HG03439 (cell line): ENCODE data around the gene DENND6B.
"Not testable (repeated sequence)": the region's sequence is repeated elsewhere in the genome, so short reads cannot be mapped to it uniquely, and the experiment has no call there.

Experiments used
- ATAC-seq: cut with Tn5 transposase; IDR thresholded peaks from one replicate; pipeline ENCODE4 v1.9.1; 2021; ENCODE audit warnings: mild to moderate bottlenecking, moderate library complexity; ENCODE audit not compliant: unreplicated experiment

DENND6B gene

DNA sequence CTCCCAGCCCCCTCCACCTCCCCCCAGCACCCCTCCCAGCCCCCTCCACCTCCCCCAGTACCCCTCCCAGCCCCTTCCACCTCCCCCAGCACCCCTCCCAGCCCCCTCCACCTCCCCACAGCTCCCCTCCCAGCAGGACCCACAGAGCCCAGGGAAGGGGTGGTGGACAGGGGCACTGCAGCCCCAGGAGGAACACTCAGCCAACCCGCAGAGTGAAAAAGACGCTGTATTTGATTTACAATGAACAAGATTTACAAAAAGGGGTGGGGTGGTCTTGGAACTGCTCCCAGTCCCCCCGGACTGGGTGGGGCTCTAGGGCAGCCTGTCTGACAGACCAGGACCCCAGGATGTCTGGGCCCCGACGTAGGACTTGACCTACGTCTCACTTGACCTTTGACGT is 52.0 kb downstream of the DENND6B start:
- ATAC-seq: no peak

DNA sequence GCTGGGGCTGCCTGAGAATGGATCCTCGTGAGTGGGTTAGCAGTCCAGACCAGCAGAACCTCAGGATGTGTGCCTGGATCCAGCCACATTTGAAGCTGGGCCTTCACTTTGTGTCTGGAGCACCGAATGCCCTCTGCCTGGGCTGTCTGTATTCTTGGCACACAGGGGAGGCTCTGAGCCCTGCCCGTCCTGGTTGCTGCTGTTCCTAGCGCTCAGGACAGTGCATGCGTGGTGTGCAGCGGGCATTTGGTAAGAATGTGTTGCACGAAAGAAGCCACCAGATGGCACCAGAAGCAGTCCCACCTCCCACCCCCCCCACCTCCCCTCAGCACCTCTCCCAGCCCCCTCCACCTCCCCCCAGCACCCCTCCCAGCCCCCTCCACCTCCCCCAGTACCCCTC is 52.5 kb downstream of the DENND6B start:
- ATAC-seq: no peak

DNA sequence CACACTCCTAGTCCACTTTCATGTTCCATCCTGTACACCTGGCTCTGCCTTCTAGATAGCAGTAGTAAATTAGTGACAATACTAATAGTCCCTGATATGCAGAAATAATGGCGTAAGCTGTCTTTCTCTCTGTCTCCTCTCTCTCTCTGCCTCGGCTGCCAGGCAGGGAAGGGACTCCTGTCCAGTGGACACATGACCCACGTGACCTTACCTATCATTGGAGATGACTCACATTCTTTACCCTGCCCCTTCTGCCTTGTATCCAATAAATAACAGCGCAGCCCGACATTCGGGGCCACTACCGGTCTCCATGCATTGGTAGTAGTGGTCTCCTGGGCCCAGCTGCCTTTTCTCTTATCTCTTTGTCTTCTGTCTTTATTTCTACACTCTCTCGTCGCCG is 53.0 kb downstream of the DENND6B start:
- not testable (repeated sequence) for ATAC-seq

DNA sequence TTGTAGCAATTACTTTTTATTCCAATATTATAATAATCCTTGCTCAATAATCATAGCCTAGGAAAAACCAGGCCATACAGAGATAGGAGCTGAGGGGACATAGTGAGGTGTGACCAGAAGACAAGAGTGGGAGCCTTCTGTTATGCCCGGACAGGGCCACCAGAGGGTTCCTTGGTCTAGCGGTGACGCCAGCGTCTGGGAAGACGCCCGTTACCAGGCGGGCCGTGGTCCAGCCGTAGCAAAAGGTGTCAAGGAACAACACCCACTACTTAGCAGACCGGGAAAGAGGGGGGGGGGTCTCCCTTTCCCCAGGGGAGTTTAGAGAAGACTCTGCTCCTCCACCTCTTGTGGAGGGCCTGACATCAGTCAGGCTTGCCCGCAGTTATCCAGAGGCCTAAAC is 53.5 kb downstream of the DENND6B start:
- not testable (repeated sequence) for ATAC-seq

DNA sequence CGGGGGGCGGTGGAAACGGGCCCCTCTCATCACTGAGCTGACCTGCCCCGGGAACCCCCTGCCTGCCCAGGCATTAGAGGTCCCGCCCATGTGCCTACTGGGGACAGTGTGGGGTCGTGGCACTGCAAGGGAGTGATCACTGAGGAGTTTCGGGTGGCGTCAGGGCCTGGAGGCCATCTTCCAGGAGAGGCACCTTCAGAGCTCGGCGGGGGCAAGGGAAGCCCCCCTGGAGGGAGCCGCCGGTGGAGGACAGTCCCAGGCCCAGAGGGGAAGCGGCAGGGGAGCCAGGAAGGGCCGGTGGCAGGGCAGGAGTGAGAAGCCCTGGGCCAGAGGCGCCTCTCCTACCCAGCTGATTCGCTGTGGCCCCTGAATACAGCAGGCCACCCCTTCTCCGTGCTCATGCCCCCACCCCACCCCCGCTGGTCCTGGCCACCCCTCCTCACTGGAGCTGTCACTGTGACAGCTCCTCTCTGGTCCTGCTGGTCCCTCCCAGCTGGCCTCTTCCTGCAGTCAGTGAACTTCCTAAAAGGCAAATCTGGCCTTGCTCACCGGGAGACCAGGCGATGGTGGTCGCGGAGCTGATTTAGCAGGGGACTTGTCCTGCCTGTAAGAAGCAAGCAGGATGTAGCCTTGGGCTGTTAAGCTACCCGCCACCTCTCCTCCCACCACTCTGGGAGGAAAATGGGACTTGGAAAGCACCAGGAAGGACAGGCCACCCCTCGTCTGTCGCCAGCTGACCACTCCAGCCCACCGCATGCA is 54.6 kb downstream of the DENND6B start:
- ATAC-seq: no peak

DNA sequence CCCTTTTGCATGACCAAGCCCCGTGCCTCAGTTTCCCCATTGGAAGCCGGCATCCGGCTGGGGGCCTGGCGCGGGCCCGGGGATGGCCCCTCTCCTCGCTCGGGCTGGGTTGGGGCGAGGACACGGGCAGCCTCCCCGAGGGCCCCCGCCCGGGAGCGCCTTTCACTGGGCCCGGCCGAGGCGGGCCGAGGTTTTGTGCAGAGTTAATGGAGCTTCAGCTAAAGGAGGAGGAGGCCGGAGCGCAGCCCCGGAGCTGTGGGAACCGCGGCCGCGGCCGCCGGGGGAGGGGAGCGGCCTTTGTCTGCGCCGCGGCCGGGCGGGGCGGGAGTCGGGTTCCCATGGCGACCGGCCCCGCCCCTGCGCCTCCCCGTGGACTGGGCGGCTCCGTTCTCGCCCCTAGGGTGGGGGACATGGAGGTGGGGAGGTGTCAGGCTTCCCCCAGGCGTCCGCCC is 55.3 kb downstream of the DENND6B start:
- no peak for ATAC-seq

DNA sequence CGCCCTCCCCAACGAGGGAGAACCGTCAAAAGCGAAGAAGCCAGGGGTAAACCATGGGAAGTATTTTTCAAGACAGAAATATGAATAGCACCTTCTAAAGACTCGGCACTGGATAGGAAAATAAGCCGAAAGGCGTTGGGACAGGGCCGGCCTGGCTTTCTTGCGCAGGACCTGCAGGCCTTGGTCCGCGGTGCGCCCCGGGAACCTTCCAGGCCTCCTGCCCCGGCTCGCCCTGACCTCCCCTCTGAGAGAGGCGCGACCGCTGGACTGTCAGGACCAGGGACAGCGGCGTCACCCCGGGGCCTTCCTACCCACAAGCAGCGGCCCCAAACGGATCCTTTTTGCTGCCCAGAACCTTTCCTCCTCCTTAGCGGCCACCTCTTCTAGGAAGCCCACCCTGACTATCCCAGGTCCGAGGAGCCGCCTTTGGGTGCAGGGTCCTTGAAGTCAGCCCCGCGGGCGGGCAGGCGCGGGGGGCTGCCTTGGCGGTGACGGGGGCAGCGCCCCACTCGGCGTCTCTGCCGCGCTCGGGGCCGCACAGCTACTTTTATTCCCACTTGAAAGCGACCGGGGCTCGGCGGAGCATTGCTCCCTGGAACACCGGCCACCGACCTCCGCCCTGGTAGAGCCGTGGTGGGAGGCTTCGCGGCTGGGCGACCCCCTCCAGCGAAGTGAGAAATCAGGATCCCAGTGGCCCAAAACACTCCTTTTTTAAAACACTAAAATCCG is 56.0 kb downstream of the DENND6B start:
- no peak for ATAC-seq

DNA sequence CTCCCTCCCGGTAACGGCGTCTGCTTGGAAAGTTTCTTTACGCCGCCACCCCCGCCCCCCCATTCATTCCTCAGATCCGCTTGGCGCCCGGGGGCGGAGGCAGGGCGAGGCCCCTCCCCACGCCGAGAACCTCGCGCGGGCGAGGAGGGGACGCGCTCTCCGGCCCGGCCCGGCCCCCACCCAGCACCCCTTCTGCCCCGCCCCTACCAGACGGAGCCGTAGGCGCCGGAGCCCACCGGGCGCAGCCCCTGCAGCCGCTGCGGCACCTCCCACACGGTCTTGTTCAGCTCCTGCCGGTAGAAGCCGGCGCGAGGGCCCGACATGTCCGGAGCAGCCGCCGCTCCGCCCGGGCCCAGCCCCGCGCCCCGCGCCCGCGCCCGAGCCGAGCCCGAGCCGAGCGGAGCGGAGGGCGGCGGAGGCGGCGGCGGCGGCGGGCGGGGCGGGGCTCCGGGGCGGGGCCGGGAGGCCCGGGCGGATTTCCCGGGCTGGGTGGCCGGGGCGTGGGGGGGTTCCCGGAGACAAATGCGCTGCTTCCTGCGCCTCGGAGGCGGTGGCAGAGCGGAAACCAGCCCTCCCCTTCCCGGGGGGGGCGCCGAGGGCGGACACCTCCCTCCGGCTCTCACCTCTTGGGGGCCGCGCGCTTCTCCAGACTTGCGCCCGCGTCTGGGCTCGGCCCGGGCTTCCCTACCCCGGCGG is 56.7 kb downstream of the DENND6B start, which contains the start of gene MAPK11:
MAPK11 (minus strand) TSS at position 411 of the 696 bp plus-strand sequence; CDS start at position 323, 88 bp downstream.
- ATAC-seq: no peak

DNA sequence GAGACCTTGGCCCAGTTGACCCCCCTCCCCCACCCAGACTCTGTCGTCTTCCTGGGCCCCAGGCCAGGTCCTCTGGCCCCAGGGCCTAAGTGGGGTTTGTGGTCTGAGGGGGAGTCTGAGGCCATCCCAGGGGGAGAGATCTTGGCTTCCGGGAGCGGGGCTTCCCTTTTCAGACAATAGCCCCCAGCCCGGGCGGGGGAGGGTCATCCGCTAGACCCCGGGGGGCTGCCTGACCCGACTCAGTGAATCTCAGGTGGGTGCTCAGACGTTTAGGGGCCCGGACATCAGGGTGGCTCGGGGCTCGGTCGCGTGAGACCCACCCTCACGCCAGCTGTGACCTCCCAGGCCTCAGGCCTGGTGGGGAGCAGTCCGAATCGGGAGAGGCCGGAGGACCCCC is 57.2 kb downstream of the DENND6B start:
- no peak for ATAC-seq

DNA sequence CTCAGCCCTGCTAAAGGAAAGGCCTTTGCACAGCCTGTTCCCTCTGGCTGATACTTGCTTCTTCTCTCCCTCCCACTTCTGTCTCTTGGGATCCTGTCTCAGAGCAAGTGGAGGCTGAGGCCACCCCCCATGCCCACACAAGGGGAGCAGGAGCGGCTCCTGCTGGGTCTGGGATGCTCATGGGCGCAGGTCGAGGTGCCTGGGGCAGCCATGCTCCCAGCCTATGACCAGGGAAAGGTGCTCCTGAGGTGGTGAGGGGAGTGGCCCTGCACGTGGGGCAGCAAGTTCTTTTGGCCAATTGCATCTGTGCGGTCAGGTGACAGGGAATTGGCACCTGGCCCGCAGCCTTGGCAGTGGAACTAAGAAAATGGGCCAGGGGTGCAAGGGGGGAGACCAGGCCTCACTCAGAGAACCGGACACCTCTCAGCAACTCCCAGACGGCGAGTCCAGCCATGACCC is 58.1 kb downstream of the DENND6B start:
- no peak for ATAC-seq

DNA sequence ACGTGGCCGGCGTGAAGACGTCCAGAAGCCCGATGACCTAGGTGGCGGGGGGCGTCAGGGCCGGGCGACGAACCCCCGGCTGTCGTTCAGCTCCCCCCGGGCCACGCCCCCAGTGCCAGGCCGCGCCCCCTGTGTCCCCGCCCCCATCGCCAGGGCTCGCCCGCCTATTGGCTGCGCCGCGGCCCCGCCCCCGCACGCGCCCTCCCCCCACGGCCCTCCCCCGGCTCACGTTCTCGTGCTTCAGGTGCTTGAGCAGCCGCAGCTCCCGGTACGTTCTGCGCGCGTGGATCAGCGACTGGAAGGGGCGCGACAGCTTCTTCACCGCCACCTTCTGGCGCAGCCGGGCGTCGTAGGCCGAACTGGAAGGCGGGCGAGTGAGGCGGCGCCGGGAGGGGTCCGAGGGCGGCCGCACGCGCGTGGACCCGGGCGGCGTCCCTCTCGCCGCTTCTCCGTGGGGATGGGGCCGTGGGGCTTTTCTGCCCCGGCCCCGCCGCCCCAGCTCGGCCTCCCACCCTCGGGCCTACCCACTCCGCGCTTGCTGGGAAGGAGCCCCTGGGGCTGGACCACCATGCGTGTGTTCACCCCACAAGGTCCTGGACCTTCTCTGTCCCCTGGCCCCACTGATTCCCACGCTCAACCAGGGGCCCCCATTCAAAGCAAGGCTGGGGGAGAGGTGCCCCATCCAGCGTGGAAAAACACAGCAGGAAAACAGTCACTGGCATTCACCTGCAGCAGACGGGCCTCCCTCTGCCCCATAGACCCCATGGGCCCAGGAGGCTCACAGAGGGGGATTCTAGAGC is 59.0 kb downstream of the DENND6B start:
- no peak for ATAC-seq

DNA sequence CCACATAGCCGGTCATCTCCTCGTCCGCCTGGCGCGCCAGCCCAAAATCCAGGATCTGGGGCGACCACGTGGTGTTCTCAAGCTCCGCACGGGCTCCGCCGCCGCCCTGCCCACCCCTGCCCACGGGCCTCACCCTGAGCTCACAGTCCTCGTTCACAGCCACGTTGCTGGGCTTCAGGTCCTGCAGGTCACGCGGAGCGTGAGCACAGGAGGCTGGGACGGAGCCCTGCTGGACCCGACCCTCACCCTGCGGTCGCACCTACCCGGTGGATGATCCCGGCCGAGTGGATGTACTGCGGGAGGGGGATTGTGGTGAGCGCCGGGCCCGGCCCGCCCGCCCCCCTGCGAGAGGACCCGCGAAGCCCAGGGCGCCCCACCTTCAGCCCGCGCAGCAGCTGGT is 59.8 kb downstream of the DENND6B start:
- ATAC-seq: no peak

DNA sequence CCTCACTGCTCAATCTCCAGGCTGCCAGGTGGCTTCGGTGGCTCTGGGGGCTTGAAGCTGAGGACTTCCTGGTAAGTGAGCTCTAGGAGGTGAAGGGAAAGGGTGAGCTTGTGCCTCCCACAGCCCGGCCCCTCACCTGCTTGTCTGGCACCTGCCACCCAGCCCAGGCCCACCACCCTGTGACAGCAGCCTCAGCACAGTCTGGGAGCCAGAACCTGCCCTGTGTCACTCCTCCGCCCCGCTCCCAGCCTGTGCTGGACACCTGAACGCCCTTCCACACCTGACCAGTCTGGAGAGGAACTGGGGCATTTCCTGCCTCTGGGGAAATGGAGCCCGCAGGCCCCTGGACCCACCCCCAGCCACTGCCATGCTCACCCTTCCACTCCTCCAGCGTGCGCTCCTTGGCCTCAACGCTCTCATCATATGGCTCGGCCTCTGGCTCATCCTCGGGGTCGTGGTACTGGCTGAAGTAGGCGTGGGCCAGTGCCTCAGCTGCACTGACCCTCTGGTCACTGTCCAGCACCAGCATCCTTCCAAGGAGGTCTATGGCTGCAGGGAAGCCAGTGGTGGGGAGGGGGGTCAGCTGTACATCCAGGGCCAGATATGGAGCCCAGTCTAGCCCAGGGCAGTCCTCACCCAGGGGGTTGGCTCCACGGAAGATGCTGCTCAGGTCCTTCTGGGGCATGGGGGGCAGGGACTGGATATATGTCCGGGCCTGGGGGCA is 61.7 kb downstream of the DENND6B start:
- no peak for ATAC-seq

DNA sequence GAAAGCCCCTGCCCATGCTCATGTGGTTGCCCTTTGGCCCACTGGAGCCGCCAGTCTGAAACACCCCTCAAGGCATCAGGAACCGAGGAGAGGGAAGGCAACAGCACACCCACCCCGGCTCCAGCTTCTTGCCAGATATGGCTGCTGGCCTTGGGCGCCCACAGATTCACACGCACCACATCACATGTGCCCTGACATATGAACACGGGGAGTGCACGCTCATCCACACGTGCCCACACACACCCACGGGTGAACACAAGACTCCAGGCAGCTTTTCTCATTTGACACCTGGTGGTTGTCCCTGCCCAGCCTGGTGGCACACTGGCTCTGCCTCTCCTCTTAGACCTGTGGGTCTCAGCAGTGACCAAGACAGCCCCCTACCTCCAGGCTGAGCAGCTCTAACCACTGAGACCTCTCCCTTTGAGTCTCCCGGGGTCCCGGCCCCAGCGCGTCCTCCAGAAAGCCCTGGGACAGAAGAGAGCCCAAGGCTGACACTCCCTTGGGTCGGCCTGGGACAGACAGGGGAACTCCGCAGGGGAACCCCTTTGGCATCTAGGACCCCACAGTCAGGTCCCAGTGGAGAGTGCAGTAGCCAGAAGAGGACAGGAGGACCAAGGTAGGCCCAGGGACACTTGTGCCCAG is 62.6 kb downstream of the DENND6B start:
- no peak for ATAC-seq

DNA sequence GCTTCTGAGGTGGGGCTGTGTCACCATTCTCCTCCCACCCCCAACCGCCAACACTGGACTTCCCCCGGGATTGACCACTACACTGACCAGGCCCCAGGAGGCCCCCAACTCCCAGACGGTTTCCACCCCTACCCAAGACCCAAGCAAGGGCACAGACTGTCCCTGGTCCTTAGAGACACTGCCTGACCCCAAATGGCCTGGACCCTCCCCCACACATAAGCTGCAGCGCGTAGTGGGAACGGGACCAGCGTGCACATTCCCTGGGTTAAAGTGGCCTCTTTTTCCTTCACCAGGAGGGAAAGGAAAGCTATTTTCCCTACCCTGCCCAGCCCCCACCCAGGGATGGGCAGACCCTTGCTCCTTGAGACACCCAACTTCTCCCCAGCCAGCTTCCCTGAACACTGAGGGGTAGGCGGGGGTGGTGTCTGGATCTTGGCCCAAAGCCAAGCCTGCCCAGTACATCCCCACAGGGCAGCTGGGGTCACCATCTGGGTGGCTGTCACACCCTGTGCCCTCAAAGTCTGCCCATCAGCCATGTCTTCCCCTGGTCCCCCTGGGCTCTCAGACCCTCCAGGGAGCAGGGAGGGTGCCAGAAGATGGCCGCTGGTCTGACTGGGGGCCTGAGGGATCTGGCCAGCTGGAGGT is 63.7 kb downstream of the DENND6B start:
- ATAC-seq: no peak

DNA sequence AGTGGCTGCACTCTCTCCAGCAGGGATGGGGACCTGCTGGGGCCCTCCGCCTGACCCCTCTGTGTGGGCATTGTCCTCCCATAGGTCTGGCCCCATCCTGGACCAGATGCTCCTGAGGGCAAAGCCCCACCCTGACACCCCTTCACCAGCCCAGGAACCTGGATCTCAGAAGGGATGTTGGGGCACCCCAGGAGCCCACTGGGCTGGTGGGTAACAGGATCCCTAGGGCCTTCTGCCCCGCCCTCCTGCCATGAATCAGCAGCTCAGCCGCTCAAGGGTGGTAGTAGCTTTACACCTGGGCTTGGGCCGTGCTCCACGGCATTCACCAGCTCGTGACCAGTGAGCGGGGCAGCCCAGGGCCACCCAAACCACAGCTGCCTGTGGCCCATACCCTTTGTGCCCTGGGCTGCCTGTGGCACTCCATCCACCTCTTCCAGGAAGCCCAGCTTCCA is 64.3 kb downstream of the DENND6B start:
- ATAC-seq: no peak

DNA sequence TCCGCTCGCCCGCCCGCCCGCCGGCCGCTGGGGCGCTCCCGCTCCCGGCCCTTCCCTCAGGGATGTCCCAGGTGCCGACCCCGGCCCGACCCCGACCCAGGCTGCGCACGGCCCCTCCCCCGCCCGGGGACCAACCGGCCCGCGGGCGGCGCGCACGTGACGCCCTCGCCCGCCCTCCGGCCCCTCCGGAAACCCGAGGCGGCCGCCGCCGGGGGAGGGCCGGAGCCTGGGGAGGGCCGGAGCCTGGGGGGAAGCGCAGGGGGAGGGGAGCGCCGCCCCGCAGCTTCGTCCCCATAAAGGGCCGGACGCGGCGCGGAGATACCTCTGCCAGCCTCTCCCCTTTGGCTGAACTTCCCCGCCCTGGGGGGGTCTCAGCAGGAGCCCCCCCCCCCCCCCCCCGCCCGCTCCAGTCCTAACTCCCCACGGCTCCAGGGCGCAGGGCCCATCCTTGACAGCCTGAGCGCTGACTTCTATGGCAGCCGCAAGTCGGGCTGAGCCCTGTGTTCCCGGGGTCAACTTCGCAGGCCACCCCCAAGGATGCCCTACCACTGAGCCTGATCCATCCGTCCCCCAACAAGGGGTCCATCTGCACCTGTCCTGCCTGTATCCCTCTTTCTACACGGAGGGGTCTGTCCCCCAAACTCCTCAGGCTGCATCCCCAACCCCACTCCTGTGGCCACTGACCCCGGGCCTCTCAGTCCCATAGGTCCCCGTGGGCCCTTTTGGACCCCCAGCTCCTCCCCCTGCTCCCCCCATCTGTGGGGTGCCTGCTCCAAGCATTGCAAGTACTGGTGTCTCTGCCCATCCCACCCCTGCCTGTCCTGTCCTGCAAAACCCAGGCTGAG is 65.0 kb downstream of the DENND6B start, which contains the start of gene MAPK12:
MAPK12 (minus strand) TSS at position 69 of the 845 bp plus-strand sequence. CDS start 174 bp downstream, outside the sequence.
- no peak for ATAC-seq
